Measurements from ENCODE around the gene RICTOR.

Gene RICTOR

GRCh38 chr5:38932854-38933408 is 141.3 kb downstream of the RICTOR start:
- Mint-ChIP-seq H3K27me3 (peaks cover 5% of the 10 kb centered on the region), H3K4me3 (no peak overlapping the region), H3K36me3 (peaks cover 6% of the 10 kb centered on the region), H3K27ac (no peak overlapping the region), H3K4me1 (ENCODE audit: low read depth) (no peaks in the 10 kb centered on the region), H3K9me3 (ENCODE audit: low read depth) (no peaks in the 10 kb centered on the region)

- Mint-ChIP-seq H3K9me3 (ENCODE audit: low read depth) (no peaks in the 10 kb centered on the region), H3K4me3 (no peak overlapping the region), H3K27ac (no peak overlapping the region), H3K4me1 (ENCODE audit: low read depth) (no peaks in the 10 kb centered on the region), H3K36me3 (peaks cover 6% of the 10 kb centered on the region), H3K27me3 (peaks cover 11% of the 10 kb centered on the region)
Observed at GRCh38 chr5:38931731-38932130, 142.5 kb downstream of the RICTOR start.

GRCh38 chr5:38929838-38930237 is 144.4 kb downstream of the RICTOR start:
- Mint-ChIP-seq H3K27me3 (peaks cover 23% of the 10 kb centered on the region), H3K27ac (no peak overlapping the region), H3K4me1 (ENCODE audit: low read depth) (no peaks in the 10 kb centered on the region), H3K36me3 (no peaks in the 10 kb centered on the region), H3K9me3 (ENCODE audit: low read depth) (no peaks in the 10 kb centered on the region), H3K4me3 (no peak overlapping the region)

- Mint-ChIP-seq H3K27me3 (peaks cover 31% of the 10 kb centered on the region), H3K27ac (no peak overlapping the region), H3K36me3 (no peaks in the 10 kb centered on the region), H3K4me3 (no peak overlapping the region), H3K9me3 (ENCODE audit: low read depth) (no peaks in the 10 kb centered on the region), H3K4me1 (ENCODE audit: low read depth) (no peaks in the 10 kb centered on the region)
Observed at GRCh38 chr5:38927470-38927869, 146.7 kb downstream of the RICTOR start.

GRCh38 chr5:38926121-38926520 is 148.1 kb downstream of the RICTOR start:
- Mint-ChIP-seq H3K9me3 (ENCODE audit: low read depth) (no peaks in the 10 kb centered on the region), H3K4me1 (ENCODE audit: low read depth) (no peaks in the 10 kb centered on the region), H3K27me3 (peaks cover 34% of the 10 kb centered on the region), H3K4me3 (no peak overlapping the region), H3K36me3 (no peaks in the 10 kb centered on the region), H3K27ac (no peak overlapping the region)

- Mint-ChIP-seq H3K4me3 (no peak overlapping the region), H3K27ac (no peak overlapping the region), H3K36me3 (no peaks in the 10 kb centered on the region), H3K9me3 (ENCODE audit: low read depth) (no peaks in the 10 kb centered on the region), H3K4me1 (ENCODE audit: low read depth) (no peaks in the 10 kb centered on the region), H3K27me3 (peaks cover 34% of the 10 kb centered on the region)
Observed at GRCh38 chr5:38925154-38925925, 148.9 kb downstream of the RICTOR start.

- Mint-ChIP-seq H3K36me3 (no peaks in the 10 kb centered on the region), H3K4me3 (no peak overlapping the region), H3K4me1 (ENCODE audit: low read depth) (no peaks in the 10 kb centered on the region), H3K27ac (no peak overlapping the region), H3K9me3 (ENCODE audit: low read depth) (no peaks in the 10 kb centered on the region), H3K27me3 (peaks cover 35% of the 10 kb centered on the region)
Observed at GRCh38 chr5:38923661-38924451, 150.3 kb downstream of the RICTOR start.

- Mint-ChIP-seq H3K27me3 (peaks cover 30% of the 10 kb centered on the region), H3K4me1 (ENCODE audit: low read depth) (no peaks in the 10 kb centered on the region), H3K36me3 (no peaks in the 10 kb centered on the region), H3K27ac (no peak overlapping the region), H3K4me3 (no peak overlapping the region), H3K9me3 (ENCODE audit: low read depth) (no peaks in the 10 kb centered on the region)
Observed at GRCh38 chr5:38922199-38922598, 152.0 kb downstream of the RICTOR start.

GRCh38 chr5:38921174-38921573 is 153.0 kb downstream of the RICTOR start:
- no peaks in the 10 kb centered on the region for H3K9me3 Mint-ChIP-seq (ENCODE audit: low read depth)
- no peak overlapping the region for H3K4me3 Mint-ChIP-seq
- no peak overlapping the region for H3K27ac Mint-ChIP-seq
- no peaks in the 10 kb centered on the region for H3K4me1 Mint-ChIP-seq (ENCODE audit: low read depth)
- peaks cover 23% of the 10 kb centered on the region for H3K27me3 Mint-ChIP-seq
- H3K36me3 Mint-ChIP-seq = no peaks in the 10 kb centered on the region

- Mint-ChIP-seq H3K27ac (no peak overlapping the region), H3K9me3 (ENCODE audit: low read depth) (no peaks in the 10 kb centered on the region), H3K4me1 (ENCODE audit: low read depth) (no peaks in the 10 kb centered on the region), H3K27me3 (peaks cover 4% of the 10 kb centered on the region), H3K36me3 (no peaks in the 10 kb centered on the region), H3K4me3 (no peak overlapping the region)
Observed at GRCh38 chr5:38916802-38917201, 157.4 kb downstream of the RICTOR start.

GRCh38 chr5:38913714-38914113 is 160.5 kb downstream of the RICTOR start:
- Mint-ChIP-seq H3K36me3 (no peaks in the 10 kb centered on the region), H3K27ac (no peak overlapping the region), H3K4me3 (no peak overlapping the region), H3K9me3 (ENCODE audit: low read depth) (peaks cover 10% of the 10 kb centered on the region), H3K27me3 (peaks cover 4% of the 10 kb centered on the region), H3K4me1 (ENCODE audit: low read depth) (no peaks in the 10 kb centered on the region)

GRCh38 chr5:38911933-38912332 is 162.3 kb downstream of the RICTOR start:
- Mint-ChIP-seq H3K9me3 (ENCODE audit: low read depth) (peaks cover 12% of the 10 kb centered on the region), H3K36me3 (no peaks in the 10 kb centered on the region), H3K27me3 (peaks cover 9% of the 10 kb centered on the region), H3K27ac (no peak overlapping the region), H3K4me3 (no peak overlapping the region), H3K4me1 (ENCODE audit: low read depth) (no peaks in the 10 kb centered on the region)

- H3K27me3 Mint-ChIP-seq = peaks cover 8% of the 10 kb centered on the region
- H3K4me3 Mint-ChIP-seq = no peak overlapping the region
- H3K27ac Mint-ChIP-seq = no peak overlapping the region
- H3K36me3 Mint-ChIP-seq = peaks cover 2% of the 10 kb centered on the region
- H3K9me3 Mint-ChIP-seq (ENCODE audit: low read depth) = peaks cover 15% of the 10 kb centered on the region
- no peaks in the 10 kb centered on the region for H3K4me1 Mint-ChIP-seq (ENCODE audit: low read depth)
Observed at GRCh38 chr5:38906503-38906902, 167.7 kb downstream of the RICTOR start.

- peaks cover 5% of the 10 kb centered on the region for H3K36me3 Mint-ChIP-seq
- peaks cover 15% of the 10 kb centered on the region for H3K9me3 Mint-ChIP-seq (ENCODE audit: low read depth)
- H3K4me3 Mint-ChIP-seq = no peak overlapping the region
- peaks cover 9% of the 10 kb centered on the region for H3K27me3 Mint-ChIP-seq
- H3K27ac Mint-ChIP-seq = no peak overlapping the region
- H3K4me1 Mint-ChIP-seq (ENCODE audit: low read depth) = no peaks in the 10 kb centered on the region
Observed at GRCh38 chr5:38905516-38905915, 168.7 kb downstream of the RICTOR start.

- H3K4me3 Mint-ChIP-seq = no peak overlapping the region
- H3K9me3 Mint-ChIP-seq (ENCODE audit: low read depth) = peaks cover 15% of the 10 kb centered on the region
- H3K4me1 Mint-ChIP-seq (ENCODE audit: low read depth) = no peaks in the 10 kb centered on the region
- H3K27ac Mint-ChIP-seq = no peak overlapping the region
- peaks cover 6% of the 10 kb centered on the region for H3K27me3 Mint-ChIP-seq
- H3K36me3 Mint-ChIP-seq = peaks cover 5% of the 10 kb centered on the region
Observed at GRCh38 chr5:38899936-38900335, 174.3 kb downstream of the RICTOR start.

Measured in activated naive CD8-positive, alpha-beta T cell (primary cell).